Activated CD4-positive, alpha-beta memory T cell treated with anti-CD3 and anti-CD28 coated beads, Interleukin-2, amount 10 ng/mL, durations not matched to agents 7 days and 5 days (primary cell): ENCODE data around the gene PIAS3. TPM values are rescaled to one million over a fixed set of nuclear protein-coding genes. Genes with fewer than 3 reads are reported as not detected.
"Not testable (repeated sequence)": the region's sequence is repeated elsewhere in the genome, so short reads cannot be mapped to it uniquely, and the experiment has no call there.

Source experiments
- CTCF ChIA-PET: fragments of 350-600 bp; sonication (Branson Sonifier 250); formaldehyde crosslinking; loops from one replicate; lab custom pipeline; 2021; ENCODE audit warnings: antibody characterized with exemption, inconsistent platforms; lab: Charles Lee
- POLR2A ChIA-PET: fragments of 350-600 bp; sonication (Branson Sonifier 250); formaldehyde crosslinking; loops from one replicate; lab custom pipeline; 2021; ENCODE audit warnings: antibody characterized with exemption; lab: Charles Lee
- DNase-seq: peaks from one replicate; pipeline ENCODE4 v3.0.0-alpha.2; 2020
- H3K27ac Mint-ChIP-seq: one replicate; pipeline ENCODE4 v1.8.0; 2021; ENCODE audit warnings: mild to moderate bottlenecking, mixed read lengths
- H3K27me3 Mint-ChIP-seq: one replicate; pipeline ENCODE4 v1.8.0; 2021; ENCODE audit warnings: mixed read lengths
- H3K36me3 Mint-ChIP-seq: one replicate; pipeline ENCODE4 v1.8.0; 2021; ENCODE audit warnings: low read depth, mixed read lengths
- H3K4me1 Mint-ChIP-seq: one replicate; pipeline ENCODE4 v1.8.0; 2021; ENCODE audit warnings: mixed read lengths
- H3K4me3 Mint-ChIP-seq: one replicate; pipeline ENCODE4 v1.8.0; 2021; ENCODE audit warnings: mild to moderate bottlenecking, mixed read lengths
- H3K9me3 Mint-ChIP-seq: one replicate; pipeline ENCODE4 v1.8.0; 2021; ENCODE audit warnings: mixed read lengths
- total RNA-seq, 2 experiments: library from RNA; stranded (reverse); gene quantifications; one replicate each; pipeline ENCODE4 v1.2.3, GENCODE V29; 2021

The PIAS3 gene
- total RNA-seq, 2 experiments from 2014 or later = 21.2 to 21.7 TPM

GRCh38 chr1:145845514-145846161 is 13.2 kb downstream of the PIAS3 start, which contains the start of gene NUDT17:
TSS of gene NUDT17 (plus strand) at chr1:145845630. CDS start at chr1:145845641, 11 bp downstream.
- peak; percentile 79 for DNase-seq
- ChIA-PET POLR2A (interaction anchor here (0.7 to 6.9 kb wide), 21 partner anchors 9 to 565 kb away, joined by 3 to 71 read pairs (median 5); partner anchors contain the start of genes ANKRD34A, LIX1L, PEX11B and PIAS3), CTCF (interaction anchor here (0.6 to 8.9 kb wide), 53 partner anchors 8 to 201 kb away, joined by 3 to 182 read pairs (median 6); partner anchors contain the start of genes ANKRD34A, ANKRD35, HJV and ITGA10)
- Mint-ChIP-seq H3K27ac (peak within 1 kb of the TSS; percentile 45), H3K9me3 (no peaks in the 10 kb centered on the region), H3K4me1 (peaks cover 7% of the 10 kb centered on the region), H3K4me3 (no peak within 1 kb of the TSS), H3K36me3 (peaks cover 33% of the 10 kb centered on the region), H3K27me3 (no peaks in the 10 kb centered on the region)

DNA sequence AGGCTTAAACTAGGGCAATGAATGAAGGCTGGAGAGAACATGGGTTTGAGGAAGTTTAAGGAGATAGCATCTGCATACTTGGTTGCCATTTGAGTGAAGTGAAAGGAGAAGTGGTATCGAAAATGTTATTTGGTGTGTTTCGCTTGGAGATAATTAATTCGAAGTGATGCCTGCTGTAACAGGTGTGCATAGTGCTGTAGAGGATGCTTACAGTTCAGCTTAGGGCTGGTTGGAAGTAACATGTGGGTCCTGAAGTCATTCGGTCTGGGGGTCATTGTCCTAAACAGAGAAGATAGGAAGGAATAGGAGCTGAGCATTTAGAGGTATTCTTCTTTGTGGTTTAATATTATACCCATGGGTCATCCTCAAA is 13.8 kb downstream of the PIAS3 start:
- H3K4me1 Mint-ChIP-seq = peaks cover 7% of the 10 kb centered on the region
- CTCF ChIA-PET = interaction anchor here (0.6 to 8.9 kb wide), 53 partner anchors 8 to 201 kb away, joined by 3 to 182 read pairs (median 6); partner anchors contain the start of genes ANKRD34A, ANKRD35, HJV and ITGA10
- POLR2A ChIA-PET = interaction anchor here (0.7 to 6.9 kb wide), 19 partner anchors 10 to 564 kb away, joined by 3 to 71 read pairs (median 5); partner anchors contain the start of genes ANKRD34A, LIX1L, PEX11B and PIAS3
- H3K36me3 Mint-ChIP-seq = peaks cover 31% of the 10 kb centered on the region
- no peaks in the 10 kb centered on the region for H3K27me3 Mint-ChIP-seq
- no peak overlapping the region for H3K27ac Mint-ChIP-seq
- no peak overlapping the region for H3K4me3 Mint-ChIP-seq
- H3K9me3 Mint-ChIP-seq = no peaks in the 10 kb centered on the region
- DNase-seq = no peak

- Mint-ChIP-seq H3K36me3 (peaks cover 35% of the 10 kb centered on the region), H3K27me3 (no peaks in the 10 kb centered on the region), H3K4me1 (peaks cover 7% of the 10 kb centered on the region), H3K27ac (no peak overlapping the region), H3K9me3 (no peaks in the 10 kb centered on the region), H3K4me3 (no peak overlapping the region)
- no peak for DNase-seq
- CTCF ChIA-PET = interaction anchor here (1.0 to 8.9 kb wide), 5 partner anchors 11 to 168 kb away, joined by 3 to 182 read pairs (median 46); partner anchors contain the start of genes LIX1L, PIAS3, POLR3C and RNF115
- POLR2A ChIA-PET = interaction anchor here (1.0 kb wide), 2 partner anchors 17 to 18 kb away, joined by 3 read pairs; partner anchors contain the start of gene POLR3C
These were observed 15.8 kb downstream of the PIAS3 start for GRCh38 chr1:145843031-145843430.

GRCh38 chr1:145837656-145838055 is 21.2 kb downstream of the PIAS3 start:
- Mint-ChIP-seq H3K4me3 (no peak overlapping the region), H3K36me3 (peaks cover 68% of the 10 kb centered on the region), H3K9me3 (no peaks in the 10 kb centered on the region), H3K4me1 (no peaks in the 10 kb centered on the region), H3K27ac (no peak overlapping the region), H3K27me3 (no peaks in the 10 kb centered on the region)
- ChIA-PET POLR2A (interaction anchor here (0.6 kb wide), 1 partner anchor 9 kb away, joined by 4 read pairs; no protein-coding TSS in a partner anchor), CTCF (interaction anchor here (1.0 to 1.4 kb wide), 2 partner anchors 8 to 10 kb away, joined by 3 to 5 read pairs; partner anchors contain the start of gene NUDT17)
- DNase-seq = no peak

DNA sequence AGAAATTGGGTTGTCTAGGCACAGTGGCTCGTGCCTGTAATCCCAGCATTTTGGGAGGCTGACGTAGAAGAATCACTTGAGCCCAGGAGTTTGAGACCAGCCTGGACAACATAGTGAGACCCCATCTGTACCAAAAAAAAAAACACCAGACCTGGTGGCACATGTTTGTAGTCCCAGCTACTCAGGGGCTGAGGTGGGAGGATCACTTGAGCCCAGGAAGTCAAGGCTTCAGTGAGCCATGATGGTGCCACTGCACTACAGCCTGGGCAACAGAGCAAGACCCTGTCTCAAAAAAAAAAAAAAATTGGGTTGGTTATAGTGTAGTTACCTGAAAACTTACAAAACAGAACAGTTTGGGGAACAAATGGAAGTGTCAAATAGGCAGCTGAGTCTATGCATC is 28.1 kb downstream of the PIAS3 start:
- POLR2A ChIA-PET, H3K4me3 Mint-ChIP-seq: not testable (repeated sequence)
- H3K36me3 Mint-ChIP-seq = peaks cover 74% of the 10 kb centered on the region

GRCh38 chr1:145828367-145829026 is 30.4 kb downstream of the PIAS3 start:
- Mint-ChIP-seq H3K36me3 (peaks cover 78% of the 10 kb centered on the region), H3K9me3 (no peaks in the 10 kb centered on the region), H3K4me1 (peaks cover 42% of the 10 kb centered on the region), H3K27ac (peak overlapping the region; percentile 29), H3K27me3 (no peaks in the 10 kb centered on the region), H3K4me3 (no peak overlapping the region)
- no peak for DNase-seq
- POLR2A ChIA-PET = interaction anchor here (1.5 to 2.0 kb wide), 3 partner anchors 17 to 135 kb away, joined by 3 to 6 read pairs (median 3); partner anchors contain the start of gene NUDT17
- CTCF ChIA-PET = interaction anchor here (0.6 to 2.5 kb wide), 4 partner anchors 17 to 179 kb away, joined by 3 to 15 read pairs (median 3); partner anchors contain the start of gene NUDT17

More for the DNA sequence above, 28.1 kb downstream of the PIAS3 start:
- not testable (repeated sequence) for H3K27ac Mint-ChIP-seq, DNase-seq, H3K9me3 Mint-ChIP-seq, H3K27me3 Mint-ChIP-seq
- CTCF ChIA-PET = interaction anchor here (1.5 kb wide), 1 partner anchor 15 kb away, joined by 5 read pairs; the partner anchor contains the start of gene NUDT17
- H3K4me1 Mint-ChIP-seq = peaks cover 27% of the 10 kb centered on the region

- H3K27ac Mint-ChIP-seq = peak overlapping the region; percentile 29
- no peaks in the 10 kb centered on the region for H3K27me3 Mint-ChIP-seq
- peaks cover 42% of the 10 kb centered on the region for H3K4me1 Mint-ChIP-seq
- peaks cover 73% of the 10 kb centered on the region for H3K36me3 Mint-ChIP-seq
- CTCF ChIA-PET = interaction anchor here (0.6 to 2.5 kb wide), 4 partner anchors 18 to 180 kb away, joined by 3 to 15 read pairs (median 3); partner anchors contain the start of gene NUDT17
- H3K9me3 Mint-ChIP-seq = no peaks in the 10 kb centered on the region
- POLR2A ChIA-PET = interaction anchor here (1.5 to 2.0 kb wide), 3 partner anchors 18 to 136 kb away, joined by 3 to 6 read pairs (median 3); partner anchors contain the start of gene NUDT17
- no peak overlapping the region for H3K4me3 Mint-ChIP-seq
- no peak for DNase-seq
These were observed 30.9 kb downstream of the PIAS3 start for GRCh38 chr1:145827966-145828365.

DNA sequence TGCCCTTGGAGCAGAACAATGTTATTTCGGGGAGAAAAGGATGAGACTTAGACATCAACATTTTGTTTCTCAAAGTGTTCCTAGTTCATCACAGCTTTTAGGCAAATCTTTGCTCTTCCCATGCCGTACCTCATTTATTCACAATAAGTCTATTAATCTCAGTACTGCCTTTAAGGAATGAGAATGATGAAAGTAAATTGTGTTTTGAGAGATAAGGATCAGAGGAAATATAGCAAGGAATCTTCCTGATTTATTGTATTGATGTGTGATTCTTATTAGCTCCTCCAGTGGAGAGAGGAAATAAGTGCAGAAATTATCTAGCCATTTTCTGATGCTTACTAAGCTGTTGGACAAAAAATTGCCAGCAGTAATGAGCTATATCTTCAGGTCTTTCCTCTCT is 32.9 kb downstream of the PIAS3 start:
- CTCF ChIA-PET = interaction anchor here (1.0 to 4.0 kb wide), 5 partner anchors 10 to 153 kb away, joined by 3 to 46 read pairs (median 4); partner anchors contain the start of genes NUDT17 and PIAS3
- H3K4me1 Mint-ChIP-seq = peaks cover 40% of the 10 kb centered on the region
- no peaks in the 10 kb centered on the region for H3K27me3 Mint-ChIP-seq
- DNase-seq = no peak
- peak overlapping the region; percentile 18 for H3K27ac Mint-ChIP-seq
- H3K9me3 Mint-ChIP-seq = no peaks in the 10 kb centered on the region
- POLR2A ChIA-PET = interaction anchor here (0.6 to 3.7 kb wide), 7 partner anchors 13 to 212 kb away, joined by 3 to 29 read pairs (median 4); partner anchors contain the start of genes ANKRD34A, NUDT17, POLR3GL and RBM8A
- peaks cover 56% of the 10 kb centered on the region for H3K36me3 Mint-ChIP-seq
- peak overlapping the region; percentile 99 for H3K4me3 Mint-ChIP-seq

- H3K36me3 Mint-ChIP-seq = peaks cover 45% of the 10 kb centered on the region
- H3K4me3 Mint-ChIP-seq = peak overlapping the region; percentile 99
- H3K9me3 Mint-ChIP-seq = no peaks in the 10 kb centered on the region
- no peaks in the 10 kb centered on the region for H3K27me3 Mint-ChIP-seq
- ChIA-PET CTCF (interaction anchor here (0.8 to 4.0 kb wide), 4 partner anchors 21 to 543 kb away, joined by 3 to 46 read pairs (median 3); partner anchors contain the start of genes NUDT17 and PEX11B), POLR2A (interaction anchor here (0.7 to 3.7 kb wide), 11 partner anchors 19 to 227 kb away, joined by 3 to 29 read pairs (median 5); partner anchors contain the start of genes ANKRD34A, NUDT17, PIAS3 and POLR3GL)
- no peak for DNase-seq
- peaks cover 40% of the 10 kb centered on the region for H3K4me1 Mint-ChIP-seq
- peak overlapping the region; percentile 89 for H3K27ac Mint-ChIP-seq
These were observed 34.4 kb downstream of the PIAS3 start for GRCh38 chr1:145824499-145824842.

- ChIA-PET POLR2A (interaction anchor here (0.7 to 3.7 kb wide), 11 partner anchors 19 to 228 kb away, joined by 3 to 29 read pairs (median 5); partner anchors contain the start of genes ANKRD34A, NUDT17, PIAS3 and POLR3GL), CTCF (interaction anchor here (0.8 to 4.0 kb wide), 4 partner anchors 21 to 543 kb away, joined by 3 to 46 read pairs (median 3); partner anchors contain the start of genes NUDT17 and PEX11B)
- Mint-ChIP-seq H3K36me3 (peaks cover 43% of the 10 kb centered on the region), H3K9me3 (no peaks in the 10 kb centered on the region), H3K4me3 (peak within 1 kb of the TSS; percentile 99), H3K27me3 (no peaks in the 10 kb centered on the region), H3K27ac (peak within 1 kb of the TSS; percentile 89), H3K4me1 (peaks cover 42% of the 10 kb centered on the region)
- peak; percentile 91 for DNase-seq
These were observed 35.0 kb downstream of the PIAS3 start, which contains the start of the genes POLR3C and RNF115 for GRCh38 chr1:145823565-145824498. TSS of gene POLR3C (plus strand) at chr1:145824200. CDS start at chr1:145825777, 1,577 bp downstream. TSS of gene RNF115 (minus strand) at chr1:145824095. CDS start at chr1:145823873, 222 bp downstream.

GRCh38 chr1:145822779-145823331 is 36.0 kb downstream of the PIAS3 start:
- DNase-seq, H3K27ac Mint-ChIP-seq, POLR2A ChIA-PET, H3K27me3 Mint-ChIP-seq, H3K9me3 Mint-ChIP-seq, CTCF ChIA-PET: not testable (repeated sequence)
- peaks cover 34% of the 10 kb centered on the region for H3K36me3 Mint-ChIP-seq
- peak overlapping the region; percentile 24 for H3K4me3 Mint-ChIP-seq
- peaks cover 36% of the 10 kb centered on the region for H3K4me1 Mint-ChIP-seq
